ENCODE data around the gene RBMX.

Gene RBMX

DNA sequence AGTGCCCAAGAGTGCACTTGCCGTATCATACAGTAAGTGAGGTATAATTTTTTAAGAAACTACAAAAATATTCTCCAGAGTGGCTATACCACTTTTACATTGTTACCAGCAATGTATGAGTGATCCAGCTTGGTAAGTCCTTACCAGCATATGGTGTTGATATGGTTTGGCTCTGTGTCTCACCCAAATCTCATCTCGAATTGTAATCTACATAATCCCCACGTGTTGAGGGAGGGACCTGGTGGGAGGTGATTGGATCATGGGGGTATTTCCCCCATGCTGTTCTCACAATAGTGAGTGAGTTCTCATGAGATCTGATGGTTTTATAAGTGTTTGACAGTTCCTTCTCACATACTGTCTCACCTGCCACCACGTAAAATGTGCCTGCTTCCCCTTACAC is 44.8 kb downstream of the RBMX start:
- no peak for DNase-seq (ENCODE audit: low read depth)

DNA sequence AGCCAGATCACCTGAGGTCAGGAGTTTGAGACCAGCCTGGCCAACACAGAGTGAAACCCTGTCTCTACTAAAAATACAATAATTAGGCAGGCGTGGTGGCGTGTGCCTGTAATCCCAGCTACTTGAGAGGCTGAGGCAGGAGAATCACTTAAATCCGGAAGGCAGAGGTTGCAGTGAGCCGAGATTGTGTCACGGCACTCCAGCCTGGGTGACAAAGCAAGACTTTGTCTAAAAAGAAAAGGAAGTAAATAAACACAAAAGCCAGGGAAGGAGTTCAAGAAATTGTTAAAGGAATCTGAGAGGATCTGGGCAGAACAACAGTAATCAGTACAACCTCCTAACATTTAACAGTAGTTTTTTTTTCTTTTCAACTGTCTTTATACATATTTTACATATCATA is 51.1 kb downstream of the RBMX start:
- no peak for DNase-seq (ENCODE audit: low read depth)

DNA sequence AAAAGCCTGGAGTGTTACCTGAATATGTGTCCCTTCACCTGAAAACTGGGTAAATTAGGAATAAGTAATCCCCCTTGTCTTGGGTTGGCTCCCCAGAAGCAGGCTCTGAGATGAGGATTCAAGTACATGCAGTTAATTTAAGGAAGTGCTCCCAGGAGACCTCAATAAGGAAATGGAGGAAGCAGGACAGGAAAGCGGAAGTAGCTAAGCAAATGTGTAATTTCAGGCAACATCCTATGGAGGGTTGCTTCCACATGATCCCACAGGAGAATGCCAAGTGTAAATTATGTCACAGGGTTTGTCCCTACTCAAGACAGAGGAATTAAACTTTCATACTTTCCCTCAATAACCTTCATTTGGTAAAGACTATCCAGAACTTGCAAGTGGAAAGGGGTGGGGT is 51.7 kb downstream of the RBMX start:
- no peak for DNase-seq (ENCODE audit: low read depth)

DNA sequence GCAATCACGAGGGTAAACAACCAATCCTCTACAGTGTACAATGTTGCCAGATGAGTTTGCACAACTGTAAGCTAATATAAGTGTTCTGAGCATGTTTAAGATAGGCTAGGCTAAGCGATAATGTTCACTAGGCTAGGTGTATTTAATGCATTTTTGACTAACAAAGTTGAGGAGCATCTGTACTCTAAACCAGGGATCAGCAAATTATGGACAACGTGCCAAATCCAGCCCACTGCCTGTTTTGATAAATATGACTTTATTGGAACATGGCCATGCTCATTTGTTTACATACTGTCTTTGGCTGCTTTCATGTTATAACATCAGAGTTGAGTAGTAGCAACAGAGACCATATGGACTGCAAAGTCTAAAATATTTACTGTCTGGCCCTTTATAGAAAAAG is 53.5 kb downstream of the RBMX start:
- no peak for DNase-seq (ENCODE audit: low read depth)

DNA sequence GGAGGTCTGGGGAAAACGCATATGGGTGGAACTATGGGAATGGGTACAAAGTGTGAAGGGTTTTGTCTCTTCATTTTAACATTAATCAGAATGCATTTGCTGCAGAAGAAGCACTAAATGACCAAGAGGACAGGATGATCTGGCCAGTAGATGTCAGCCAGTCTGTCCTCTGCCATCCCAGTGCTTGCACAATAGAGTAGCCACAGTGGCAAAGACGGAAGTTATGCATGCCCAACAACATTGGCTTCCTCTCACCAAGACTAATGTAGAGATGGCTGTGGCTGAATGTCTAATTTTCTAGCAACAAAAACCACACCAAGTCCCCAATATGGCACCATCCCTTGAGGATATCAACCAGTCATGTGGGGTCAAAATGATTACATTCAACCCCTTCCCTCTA is 54.8 kb downstream of the RBMX start:
- no peak for DNase-seq (ENCODE audit: low read depth)
